GM11168 (cell line): ENCODE measurements around the gene PDZD2.

Source experiments
- in situ Hi-C: fragments of 300-500 bp; cut with MboI; formaldehyde crosslinking; loops from one replicate; pipeline ENCODE4 v1.12.0; 2022; ENCODE audit warnings: low sequenced_read_pairs; ENCODE audit not compliant: unreplicated experiment

The PDZD2 gene

DNA sequence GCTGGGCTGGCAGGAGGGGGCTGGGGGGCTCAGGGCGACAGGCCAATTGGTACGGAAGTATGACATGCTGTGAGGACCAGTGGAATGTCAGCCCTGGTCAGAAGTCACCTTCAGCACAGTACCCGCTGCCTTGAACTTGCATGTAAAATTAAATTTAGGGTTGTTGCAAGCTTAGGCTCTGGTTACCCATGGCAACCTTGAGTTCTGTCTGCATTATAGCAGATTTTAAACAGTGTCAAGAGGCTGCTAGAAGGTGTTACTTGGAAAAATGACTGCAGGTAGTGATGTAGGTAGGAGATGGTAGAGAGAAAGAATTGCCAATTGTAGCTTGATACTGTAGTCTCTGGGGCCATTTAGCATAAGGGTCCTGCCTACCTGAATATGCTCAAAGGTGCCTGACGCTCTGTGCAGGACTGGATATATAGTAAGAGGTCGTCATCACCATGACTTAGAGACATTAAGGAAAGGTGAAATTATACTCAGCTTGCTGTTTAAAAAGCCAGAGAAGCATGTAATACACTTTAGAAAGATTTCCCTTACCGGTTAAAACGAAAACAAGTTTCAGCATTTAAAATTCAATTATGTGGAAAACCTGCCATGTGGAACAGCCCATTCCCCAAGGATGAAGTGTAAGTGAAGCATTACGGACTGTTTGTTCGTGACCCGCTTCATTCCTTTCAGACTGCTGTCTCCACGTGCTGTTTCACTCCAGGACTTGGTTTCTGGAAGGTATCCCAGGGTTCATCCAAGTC, 169.0 kb downstream of the PDZD2 start:
- in situ Hi-C loops: no loop called here

DNA sequence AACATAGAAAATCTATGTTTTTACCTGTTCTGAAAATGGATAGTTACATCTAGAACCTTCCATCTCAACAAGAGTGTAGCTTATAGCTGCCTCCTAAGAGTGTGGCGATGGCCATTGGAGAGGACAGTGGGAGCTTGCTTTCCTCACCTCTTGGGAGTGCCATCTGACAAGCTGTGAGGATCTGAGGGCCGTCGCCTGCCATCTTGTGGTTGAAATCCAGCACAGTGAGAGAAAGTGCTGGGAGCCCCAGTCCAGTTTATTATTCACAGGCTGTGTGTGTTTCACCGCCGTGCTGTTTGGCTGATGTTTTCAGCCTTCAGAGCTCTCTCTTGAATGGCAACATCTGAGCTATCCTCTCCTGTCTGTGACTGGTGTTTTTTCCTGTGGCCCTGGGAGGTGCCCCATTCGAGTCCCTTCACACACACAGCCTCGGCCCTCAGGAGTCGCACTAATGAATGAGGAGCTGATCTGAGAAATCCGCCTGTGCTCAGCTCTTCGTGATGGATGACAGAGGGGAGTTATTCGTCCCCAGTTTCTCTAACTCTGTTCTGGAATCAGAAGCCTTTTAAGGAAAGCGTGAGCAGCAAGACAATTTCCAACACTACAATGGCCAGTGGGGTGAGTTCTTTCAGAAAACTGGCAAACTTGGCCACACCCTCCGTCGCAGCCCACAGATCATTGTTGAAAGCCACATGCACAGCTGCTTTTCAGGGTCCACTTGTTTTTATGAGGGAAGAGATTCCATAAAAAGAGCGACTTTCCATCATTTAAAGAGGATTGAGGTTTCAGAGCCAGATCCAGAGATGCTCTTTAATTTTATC, 170.3 kb downstream of the PDZD2 start:
- in situ Hi-C loops: no loop called here

DNA sequence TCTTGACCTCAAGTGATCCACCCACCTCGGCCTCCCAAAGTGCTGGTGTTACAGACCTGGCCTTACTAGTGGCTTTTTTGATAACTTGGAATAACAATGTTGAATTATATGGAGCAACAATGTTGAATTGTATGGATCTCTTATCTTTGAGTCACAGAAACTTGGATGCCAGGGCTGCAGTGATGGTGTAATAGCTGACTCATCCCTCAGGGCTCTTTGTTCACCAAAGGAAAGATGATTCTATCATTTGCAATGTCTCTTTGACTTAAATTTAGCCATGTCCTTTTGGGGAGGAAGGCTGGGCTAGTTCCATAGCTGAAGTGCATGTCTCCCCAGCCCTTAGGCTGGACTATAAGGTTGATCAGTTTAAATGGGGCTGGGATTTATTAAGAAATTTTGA, 172.3 kb downstream of the PDZD2 start:
- in situ Hi-C loops: loop anchor here (10.0 kb wide), 2 partner anchors 226 to 264 kb away; no protein-coding TSS in a partner anchor

DNA sequence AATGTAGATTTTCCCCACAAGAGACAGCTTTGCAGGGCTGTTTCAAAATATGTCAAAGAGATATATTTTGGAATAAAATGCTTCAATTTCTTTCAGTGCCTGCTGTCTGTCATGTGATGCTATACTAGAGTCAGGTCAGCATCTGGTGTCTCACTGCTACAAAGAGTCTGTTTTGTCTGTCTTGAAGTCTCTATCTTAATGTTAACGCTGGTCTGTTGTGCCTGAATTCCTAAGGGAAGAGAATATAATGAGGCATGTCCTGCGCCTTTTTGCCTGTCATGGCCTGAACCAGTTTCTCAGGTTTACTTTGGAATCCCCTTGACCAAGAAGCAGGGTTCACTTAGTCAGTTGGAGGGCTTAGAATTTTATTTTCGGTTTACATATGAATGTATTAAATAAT, 176.4 kb downstream of the PDZD2 start:
- in situ Hi-C loops: loop anchor here (10.0 kb wide), 2 partner anchors 231 to 259 kb away; no protein-coding TSS in a partner anchor

DNA sequence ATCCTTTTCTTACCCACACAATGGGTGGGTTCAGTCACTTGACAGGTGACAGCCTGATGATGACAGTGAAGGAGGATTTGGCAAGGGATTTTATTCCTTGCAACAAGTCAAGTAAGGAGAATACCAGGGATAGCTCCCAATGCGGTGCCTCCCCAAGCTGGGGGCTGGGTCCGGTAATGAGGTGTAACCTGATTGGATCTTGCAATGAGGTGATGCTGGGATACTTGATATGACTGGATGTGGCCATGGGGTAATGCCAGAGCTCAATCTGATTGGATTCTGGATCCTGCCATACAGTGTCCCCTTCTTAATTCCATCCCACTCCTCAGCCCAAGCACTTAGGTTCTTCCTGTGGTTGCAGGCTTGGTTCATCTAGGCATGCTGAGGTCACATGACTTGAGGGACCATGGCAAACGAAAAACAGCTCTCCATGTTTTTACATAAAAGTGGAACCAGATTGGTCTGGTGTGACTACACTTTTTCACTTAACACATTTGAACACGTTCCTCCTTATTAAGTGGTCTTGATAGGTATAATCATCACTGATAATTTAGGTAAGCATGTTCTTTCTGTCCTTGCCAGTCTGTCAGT, 181.1 kb downstream of the PDZD2 start:
- in situ Hi-C loops: loop anchor here (10.0 kb wide), 2 partner anchors 235 to 255 kb away; no protein-coding TSS in a partner anchor

DNA sequence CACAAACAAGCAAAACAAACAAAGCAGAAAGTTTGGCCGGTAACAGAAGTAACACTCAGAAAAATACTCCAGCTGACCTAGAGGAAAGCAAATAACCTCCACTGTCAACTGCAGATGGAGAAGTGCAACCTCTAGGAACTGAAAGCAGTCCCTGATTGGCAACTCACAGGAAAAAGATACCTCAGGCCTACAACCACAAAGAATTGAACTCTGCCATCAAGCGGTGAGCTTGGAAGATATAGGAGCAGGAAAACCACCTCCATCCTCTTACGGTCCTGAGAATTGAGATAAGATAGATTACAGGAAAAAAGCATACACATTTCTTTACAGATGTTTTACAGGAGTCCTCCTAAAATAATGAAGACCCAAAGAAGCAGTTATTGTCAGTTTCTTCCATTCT, 184.5 kb downstream of the PDZD2 start:
- in situ Hi-C loops: no loop called here

- in situ Hi-C loops: no loop called here
These were observed 186.1 kb downstream of the PDZD2 start for GRCh38 chr5:31824869-31825517.

GRCh38 chr5:31825518-31826068, 186.7 kb downstream of the PDZD2 start:
- in situ Hi-C loops: no loop called here

GRCh38 chr5:31827867-31828266, 188.9 kb downstream of the PDZD2 start:
- in situ Hi-C loops: no loop called here

GRCh38 chr5:31832966-31833365, 194.0 kb downstream of the PDZD2 start:
- in situ Hi-C loops: no loop called here

DNA sequence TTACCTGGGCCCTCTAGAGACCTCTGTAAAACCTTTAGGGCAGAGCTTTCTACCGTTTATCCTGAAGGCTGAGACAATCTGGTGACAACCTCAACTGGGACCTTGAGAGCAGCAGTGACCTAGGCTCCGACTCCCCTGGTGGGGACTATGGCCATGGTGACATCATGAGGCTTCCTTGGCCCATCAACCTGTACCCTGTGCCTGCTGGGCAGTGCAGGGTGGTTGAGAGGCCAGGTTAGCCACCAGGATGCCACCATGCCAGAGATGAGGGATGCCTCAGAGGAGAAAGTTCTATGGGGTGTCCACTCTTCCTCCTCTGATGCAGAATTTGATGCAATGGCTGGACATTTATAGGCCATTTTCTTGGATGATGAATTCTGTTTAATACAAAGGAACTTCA, 194.8 kb downstream of the PDZD2 start:
- in situ Hi-C loops: no loop called here

DNA sequence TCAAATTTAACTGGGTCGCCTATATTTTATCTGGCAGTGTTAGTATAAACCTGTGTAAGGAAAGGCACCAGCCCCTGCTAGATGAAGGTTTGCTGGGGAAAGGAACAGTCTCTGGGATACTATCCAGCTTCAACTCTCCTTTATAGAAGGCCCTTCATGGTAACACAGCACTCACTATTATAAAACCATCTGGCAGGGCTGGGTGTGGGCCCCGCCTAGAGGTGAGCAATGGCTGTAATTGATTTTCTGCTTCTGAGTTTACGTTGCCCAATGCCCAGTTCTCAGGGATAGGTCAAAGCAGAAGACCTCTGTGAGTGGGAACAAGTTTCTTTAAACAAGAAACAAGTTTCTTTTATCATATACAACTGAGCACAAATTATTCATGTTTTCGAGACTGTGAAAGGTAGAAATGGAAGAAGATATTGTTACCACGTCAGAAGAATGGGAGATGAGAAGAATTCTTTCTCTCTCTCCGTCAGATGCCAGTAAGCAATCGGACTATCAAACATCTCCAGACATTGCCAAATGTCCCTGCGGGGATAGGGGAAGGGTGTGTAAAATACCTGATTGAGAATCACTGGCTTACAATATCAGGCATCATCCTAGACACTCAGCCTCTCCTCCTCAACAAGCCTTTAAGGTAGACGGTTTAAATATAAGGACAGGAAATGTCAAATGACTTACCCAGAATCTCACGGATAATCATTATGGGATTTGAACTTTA, 205.9 kb downstream of the PDZD2 start:
- in situ Hi-C loops: no loop called here

- in situ Hi-C loops: no loop called here
These were observed 206.4 kb downstream of the PDZD2 start for GRCh38 chr5:31845361-31845760.

DNA sequence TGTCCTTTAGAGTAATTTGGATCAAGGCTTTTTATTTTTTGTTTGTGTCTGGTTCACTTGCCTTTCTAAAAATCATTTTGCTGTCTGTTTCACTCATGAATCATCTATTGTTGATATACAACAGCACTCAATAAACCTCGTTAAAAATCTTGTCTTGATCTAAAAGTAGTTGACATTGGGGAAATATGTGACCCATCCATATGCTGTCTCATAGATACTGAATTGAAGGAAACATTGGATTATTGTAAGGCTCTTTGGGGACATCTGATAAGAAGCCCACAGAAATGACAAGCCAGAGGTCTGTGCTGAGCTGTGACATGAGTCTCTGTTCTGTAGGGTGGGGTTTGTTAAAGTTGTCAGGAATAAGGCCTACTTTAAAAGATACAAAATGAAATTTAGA, 208.0 kb downstream of the PDZD2 start:
- in situ Hi-C loops: no loop called here

DNA sequence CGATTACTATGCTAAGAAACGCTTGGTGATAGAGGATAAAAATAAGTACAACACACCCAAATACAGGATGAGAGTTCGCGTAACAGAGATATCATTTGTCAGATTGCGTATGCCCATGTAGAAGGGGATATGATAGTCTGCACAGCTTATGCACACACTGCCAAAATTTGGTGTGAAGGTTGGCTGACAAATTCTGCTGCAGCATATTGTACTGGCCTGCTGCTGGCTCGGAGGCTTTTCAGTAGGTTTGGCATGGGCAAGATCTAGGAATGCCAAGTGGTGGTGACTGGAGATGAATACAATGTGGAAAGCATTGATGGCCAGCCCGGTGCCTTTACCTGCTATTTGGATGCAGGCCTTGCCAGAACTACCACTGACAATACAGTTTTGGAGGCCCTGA, 208.4 kb downstream of the PDZD2 start:
- in situ Hi-C loops: no loop called here

GRCh38 chr5:31850981-31851689, 212.2 kb downstream of the PDZD2 start:
- in situ Hi-C loops: no loop called here

GRCh38 chr5:31853398-31854135, 214.6 kb downstream of the PDZD2 start:
- in situ Hi-C loops: no loop called here
